Ramos (cell line): Measurements from ENCODE around the gene DDX6.

ENCODE experiments used
- in situ Hi-C: fragments of 300-500 bp; cut with MboI; formaldehyde crosslinking; loops from one replicate; pipeline ENCODE4 v1.14.3; 2022; ENCODE audit warnings: low sequenced_read_pairs; ENCODE audit not compliant: unreplicated experiment

DDX6 gene

GRCh38 chr11:118705791-118706545 lies 85.0 kb downstream of the DDX6 start:
- in situ Hi-C loops = no loop called here

DNA sequence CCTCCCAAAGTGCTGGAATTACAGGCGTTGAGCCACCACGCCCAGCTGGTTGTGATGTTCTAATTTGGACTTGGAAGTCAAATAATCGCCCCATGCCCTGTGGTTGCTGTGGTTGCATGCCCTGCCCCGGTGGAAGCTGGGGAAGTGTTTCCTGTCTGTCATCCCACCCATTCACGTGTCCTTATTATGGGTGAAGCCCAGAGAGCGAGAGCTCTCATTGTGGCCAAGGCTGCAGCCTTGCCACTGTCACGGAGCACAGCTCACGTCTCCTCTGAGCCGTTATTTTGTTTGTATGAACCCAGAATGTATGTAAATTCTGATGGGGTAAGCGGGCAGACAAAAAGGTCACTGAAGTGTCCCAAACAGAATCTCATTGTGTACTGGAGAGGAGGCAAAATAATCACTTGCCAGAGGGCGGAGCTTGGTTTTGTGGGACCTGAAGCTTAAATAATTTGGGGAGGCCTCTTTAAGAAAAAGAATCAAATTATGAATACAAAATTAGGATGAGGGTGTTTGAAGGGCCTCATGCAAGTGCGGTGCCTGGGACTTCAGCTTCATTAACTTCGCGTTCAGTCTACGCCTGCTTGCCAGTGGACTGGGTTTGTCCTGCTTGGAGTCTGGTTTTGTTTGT lies 85.7 kb downstream of the DDX6 start:
- in situ Hi-C loops = no loop called here

DNA sequence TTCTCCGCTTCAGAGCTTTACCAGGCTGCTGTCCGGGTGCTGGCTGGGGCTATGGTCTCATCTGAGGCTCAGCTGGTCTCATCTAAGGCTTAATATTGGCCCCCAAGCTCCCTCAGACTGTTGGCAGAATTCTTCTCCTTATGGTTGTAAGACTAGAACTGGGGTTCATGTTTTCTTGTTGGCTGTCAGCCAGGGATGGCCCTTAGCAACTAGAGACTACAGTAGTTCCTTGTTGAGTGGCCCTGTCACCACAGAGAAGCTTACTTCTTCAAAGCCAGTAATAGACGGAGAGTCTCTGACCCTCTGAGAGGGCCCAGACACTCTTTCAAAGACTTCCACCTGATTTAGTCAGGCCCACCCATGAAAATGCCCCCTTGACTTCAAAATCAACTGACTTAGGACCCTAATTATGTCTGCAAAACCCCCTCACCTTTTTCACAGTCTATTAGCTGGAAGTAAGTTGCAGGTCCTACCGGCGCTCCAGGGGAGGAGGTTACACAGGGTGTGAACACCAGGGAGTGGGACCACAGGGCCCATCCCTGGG lies 87.3 kb downstream of the DDX6 start:
- in situ Hi-C loops = no loop called here

GRCh38 chr11:118699506-118700220 lies 91.3 kb downstream of the DDX6 start:
- in situ Hi-C loops = no loop called here
